Progenitor cell of endocrine pancreas (in vitro differentiated cells): ENCODE data around the gene PITPNC1. TPM values are rescaled to one million over a fixed set of nuclear protein-coding genes. Genes with fewer than 3 reads are reported as not detected.

ENCODE experiments used
- DNase-seq: peaks from one replicate; pipeline ENCODE4 v3.0.0; 2021; ENCODE audit warnings: low spot score; ENCODE audit not compliant: unreplicated experiment
- H3K27ac Mint-ChIP-seq: 2 replicates; pipeline ENCODE4 v1.8.0; 2021; ENCODE audit warnings: mild to moderate bottlenecking, moderate library complexity, mixed read lengths
- H3K27me3 Mint-ChIP-seq: 2 replicates; pipeline ENCODE4 v1.8.0; 2021; ENCODE audit warnings: mixed read lengths
- H3K36me3 Mint-ChIP-seq: 2 replicates; pipeline ENCODE4 v1.8.0; 2022; ENCODE audit warnings: mixed read lengths; ENCODE audit not compliant: insufficient read depth
- H3K4me1 Mint-ChIP-seq: 2 replicates; pipeline ENCODE4 v1.8.0; 2021; ENCODE audit warnings: low read depth, mixed read lengths
- H3K4me3 Mint-ChIP-seq: 2 replicates; pipeline ENCODE4 v1.8.0; 2021; ENCODE audit warnings: low read depth, mild to moderate bottlenecking, moderate library complexity, mixed read lengths
- H3K9me3 Mint-ChIP-seq: 2 replicates; pipeline ENCODE4 v1.8.0; 2021; ENCODE audit warnings: low read depth, mixed read lengths
- CTCF ChIP-seq: fragments of 200-600 bp; sonication (generic); IDR thresholded peaks from one replicate; pipeline ENCODE4 v1.5.0; 2021; ENCODE audit warnings: antibody characterized with exemption, mild to moderate bottlenecking; ENCODE audit not compliant: unreplicated experiment
- total RNA-seq: library from RNA; stranded (reverse); gene quantifications from 2 replicates; pipeline ENCODE4 v1.2.1, GENCODE V29; 2021

PITPNC1 gene
- total RNA-seq, 1 donor from 2014 or later = 53.2 TPM

GRCh38 chr17:67488768-67489167 is 111.7 kb downstream of the PITPNC1 start:
- Mint-ChIP-seq H3K9me3 (no peaks in the 10 kb centered on the region), H3K4me1 (peaks cover 15% of the 10 kb centered on the region), H3K27ac (no peak overlapping the region), H3K36me3 (no peaks in the 10 kb centered on the region), H3K4me3 (no peak overlapping the region), H3K27me3 (no peaks in the 10 kb centered on the region)
- no peak for DNase-seq
- TF ChIP-seq CTCF = no peak

GRCh38 chr17:67489273-67489672 is 112.2 kb downstream of the PITPNC1 start:
- Mint-ChIP-seq H3K4me1 (peaks cover 15% of the 10 kb centered on the region), H3K9me3 (no peaks in the 10 kb centered on the region), H3K27ac (no peak overlapping the region), H3K36me3 (no peaks in the 10 kb centered on the region), H3K4me3 (no peak overlapping the region), H3K27me3 (no peaks in the 10 kb centered on the region)
- no peak for TF ChIP-seq CTCF
- no peak for DNase-seq

- Mint-ChIP-seq H3K27me3 (no peaks in the 10 kb centered on the region), H3K4me1 (peaks cover 15% of the 10 kb centered on the region), H3K9me3 (peaks cover 2% of the 10 kb centered on the region), H3K27ac (peak overlapping the region; percentile 88), H3K4me3 (no peak overlapping the region), H3K36me3 (peaks cover 1% of the 10 kb centered on the region)
- no peak for TF ChIP-seq CTCF
- DNase-seq = no peak
Measured at GRCh38 chr17:67490471-67490870, 113.4 kb downstream of the PITPNC1 start.

GRCh38 chr17:67491009-67491680 is 114.1 kb downstream of the PITPNC1 start:
- H3K27me3 Mint-ChIP-seq = no peaks in the 10 kb centered on the region
- peaks cover 6% of the 10 kb centered on the region for H3K9me3 Mint-ChIP-seq
- TF ChIP-seq CTCF = no peak
- H3K4me3 Mint-ChIP-seq = no peak overlapping the region
- peak overlapping the region; percentile 88 for H3K27ac Mint-ChIP-seq
- H3K36me3 Mint-ChIP-seq = peaks cover 4% of the 10 kb centered on the region
- peaks cover 15% of the 10 kb centered on the region for H3K4me1 Mint-ChIP-seq
- peak; percentile 16 for DNase-seq

DNA sequence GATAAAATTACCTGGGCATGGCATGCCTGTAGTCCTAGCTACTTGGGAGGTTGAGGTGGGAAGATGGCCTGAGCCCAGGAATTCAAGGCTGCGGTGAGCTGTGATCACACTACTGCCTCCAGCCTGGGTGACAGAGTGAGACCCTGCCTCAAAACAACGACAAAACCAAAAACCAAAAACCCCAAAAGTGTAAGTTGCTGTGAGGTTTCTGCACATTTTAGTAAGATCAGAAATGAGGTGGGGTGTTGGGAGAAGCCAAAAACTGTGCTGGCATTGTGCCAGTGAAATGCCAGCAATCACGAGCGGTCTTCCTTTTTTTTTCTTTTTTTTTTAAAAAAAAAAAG is 114.6 kb downstream of the PITPNC1 start:
- no peak overlapping the region for H3K4me3 Mint-ChIP-seq
- H3K27me3 Mint-ChIP-seq = no peaks in the 10 kb centered on the region
- no peak for TF ChIP-seq CTCF
- H3K27ac Mint-ChIP-seq = peak overlapping the region; percentile 63
- peaks cover 4% of the 10 kb centered on the region for H3K36me3 Mint-ChIP-seq
- peaks cover 15% of the 10 kb centered on the region for H3K4me1 Mint-ChIP-seq
- DNase-seq = no peak
- H3K9me3 Mint-ChIP-seq = peaks cover 7% of the 10 kb centered on the region
